ENCODE results near the gene CACNB3.

The CACNB3 gene

GRCh38 chr12:48788524-48788853 lies 29.8 kb upstream of the CACNB3 start:
- no peak for DNase-seq (ENCODE audit: extremely low read depth in 1 of 2, low read depth in 1 of 2)

GRCh38 chr12:48788854-48789775 lies 29.2 kb upstream of the CACNB3 start, which contains the start of gene ADCY6:
Gene ADCY6 (minus strand): TSS chr12:48789089. CDS start chr12:48783434, 5,655 bp downstream.
- no peak for DNase-seq (ENCODE audit: extremely low read depth in 1 of 2, low read depth in 1 of 2)

GRCh38 chr12:48789858-48790326 lies 28.4 kb upstream of the CACNB3 start:
- DNase-seq (ENCODE audit: extremely low read depth in 1 of 2, low read depth in 1 of 2): no peak

GRCh38 chr12:48793696-48794095 lies 24.6 kb upstream of the CACNB3 start:
- no peak for DNase-seq (ENCODE audit: extremely low read depth in 1 of 2, low read depth in 1 of 2)

- no peak for DNase-seq (ENCODE audit: extremely low read depth in 1 of 2, low read depth in 1 of 2)
Observed at GRCh38 chr12:48794870-48795269, 23.4 kb upstream of the CACNB3 start.

GRCh38 chr12:48795550-48796455 lies 22.5 kb upstream of the CACNB3 start:
- peak in 1 of 2 donors; percentile 30 for DNase-seq (ENCODE audit: extremely low read depth in 1 of 2, low read depth in 1 of 2)

- no peak for DNase-seq (ENCODE audit: extremely low read depth in 1 of 2, low read depth in 1 of 2)
Observed at GRCh38 chr12:48796976-48797375, 21.3 kb upstream of the CACNB3 start.

- DNase-seq (ENCODE audit: extremely low read depth in 1 of 2, low read depth in 1 of 2): no peak
Observed at GRCh38 chr12:48800457-48800856, 17.8 kb upstream of the CACNB3 start.

GRCh38 chr12:48800971-48801370 lies 17.3 kb upstream of the CACNB3 start:
- no peak for DNase-seq (ENCODE audit: extremely low read depth in 1 of 2, low read depth in 1 of 2)

DNA sequence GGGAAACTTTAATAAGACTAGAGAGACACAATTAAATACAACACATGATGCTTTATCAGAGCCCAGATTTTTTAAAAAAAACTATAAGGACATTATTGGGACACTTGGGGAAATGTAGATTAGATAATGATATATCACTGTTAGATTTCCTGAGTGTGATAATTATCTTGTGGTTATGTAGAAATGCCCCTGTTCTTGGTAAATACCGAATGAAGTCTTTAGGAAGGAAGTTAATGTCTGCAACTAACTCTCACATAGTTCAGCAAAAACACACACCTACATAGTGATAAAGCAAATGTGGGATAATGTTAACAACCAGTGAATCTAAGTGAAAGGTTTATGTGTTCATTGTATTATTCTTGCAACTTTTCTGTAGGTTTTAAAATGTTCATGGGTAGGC lies 14.6 kb upstream of the CACNB3 start:
- no peak for DNase-seq (ENCODE audit: extremely low read depth in 1 of 2, low read depth in 1 of 2)

GRCh38 chr12:48807981-48808380 lies 10.3 kb upstream of the CACNB3 start:
- no peak for DNase-seq (ENCODE audit: extremely low read depth in 1 of 2, low read depth in 1 of 2)

- DNase-seq (ENCODE audit: extremely low read depth in 1 of 2, low read depth in 1 of 2): no peak
Observed at GRCh38 chr12:48810903-48811431, 7.3 kb upstream of the CACNB3 start.

- DNase-seq (ENCODE audit: extremely low read depth in 1 of 2, low read depth in 1 of 2): no peak
Observed at GRCh38 chr12:48811437-48812090, 6.7 kb upstream of the CACNB3 start.

GRCh38 chr12:48812389-48812788 lies 5.9 kb upstream of the CACNB3 start:
- DNase-seq (ENCODE audit: extremely low read depth in 1 of 2, low read depth in 1 of 2): no peak

GRCh38 chr12:48813465-48814261 lies 4.6 kb upstream of the CACNB3 start:
- no peak for DNase-seq (ENCODE audit: extremely low read depth in 1 of 2, low read depth in 1 of 2)

DNA sequence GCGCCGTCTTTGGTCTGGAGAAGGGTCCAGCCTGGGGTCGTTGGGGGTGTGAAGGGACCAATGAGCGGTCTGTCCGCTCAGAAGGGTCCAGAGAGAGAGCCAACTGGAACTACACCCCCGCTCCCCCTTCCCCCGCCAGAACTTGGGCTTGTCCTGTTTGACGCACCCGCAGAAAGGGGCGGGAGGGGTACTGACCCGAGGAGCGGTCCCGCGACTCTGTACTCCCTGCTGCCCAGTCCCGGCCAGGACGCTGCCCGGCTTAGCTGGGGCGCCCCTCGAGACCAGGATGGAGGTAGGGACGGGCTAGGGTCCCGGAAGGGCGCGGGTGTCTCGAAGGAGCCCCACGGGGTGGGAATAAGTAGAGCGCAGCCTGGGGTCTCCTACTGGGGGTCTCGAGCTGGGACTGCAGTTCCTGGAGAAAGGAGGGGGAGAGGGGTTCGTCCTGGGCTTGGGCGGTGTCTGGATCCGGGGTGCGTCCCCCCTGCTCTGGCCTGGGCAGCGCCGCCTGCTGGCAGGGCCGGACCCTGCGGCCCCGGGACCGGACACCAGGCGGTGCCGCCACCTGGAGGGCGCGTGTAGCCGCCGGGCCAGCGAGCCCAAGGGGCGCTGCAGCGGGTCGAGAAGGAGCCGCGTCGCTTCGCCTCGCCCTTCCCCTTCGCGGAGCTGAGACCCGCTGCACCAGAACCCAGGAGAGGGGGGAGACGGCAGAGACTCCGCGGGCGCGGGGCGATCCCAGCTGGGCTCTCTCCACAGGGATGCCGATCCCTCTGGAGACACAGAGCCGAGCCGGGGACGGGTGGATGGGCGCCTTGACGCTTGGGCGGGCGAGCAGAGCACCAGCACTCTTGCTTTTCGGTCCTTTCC lies 3.8 kb upstream of the CACNB3 start:
- peak; percentile 22 to 61 for DNase-seq (ENCODE audit: extremely low read depth in 1 of 2, low read depth in 1 of 2)

DNA sequence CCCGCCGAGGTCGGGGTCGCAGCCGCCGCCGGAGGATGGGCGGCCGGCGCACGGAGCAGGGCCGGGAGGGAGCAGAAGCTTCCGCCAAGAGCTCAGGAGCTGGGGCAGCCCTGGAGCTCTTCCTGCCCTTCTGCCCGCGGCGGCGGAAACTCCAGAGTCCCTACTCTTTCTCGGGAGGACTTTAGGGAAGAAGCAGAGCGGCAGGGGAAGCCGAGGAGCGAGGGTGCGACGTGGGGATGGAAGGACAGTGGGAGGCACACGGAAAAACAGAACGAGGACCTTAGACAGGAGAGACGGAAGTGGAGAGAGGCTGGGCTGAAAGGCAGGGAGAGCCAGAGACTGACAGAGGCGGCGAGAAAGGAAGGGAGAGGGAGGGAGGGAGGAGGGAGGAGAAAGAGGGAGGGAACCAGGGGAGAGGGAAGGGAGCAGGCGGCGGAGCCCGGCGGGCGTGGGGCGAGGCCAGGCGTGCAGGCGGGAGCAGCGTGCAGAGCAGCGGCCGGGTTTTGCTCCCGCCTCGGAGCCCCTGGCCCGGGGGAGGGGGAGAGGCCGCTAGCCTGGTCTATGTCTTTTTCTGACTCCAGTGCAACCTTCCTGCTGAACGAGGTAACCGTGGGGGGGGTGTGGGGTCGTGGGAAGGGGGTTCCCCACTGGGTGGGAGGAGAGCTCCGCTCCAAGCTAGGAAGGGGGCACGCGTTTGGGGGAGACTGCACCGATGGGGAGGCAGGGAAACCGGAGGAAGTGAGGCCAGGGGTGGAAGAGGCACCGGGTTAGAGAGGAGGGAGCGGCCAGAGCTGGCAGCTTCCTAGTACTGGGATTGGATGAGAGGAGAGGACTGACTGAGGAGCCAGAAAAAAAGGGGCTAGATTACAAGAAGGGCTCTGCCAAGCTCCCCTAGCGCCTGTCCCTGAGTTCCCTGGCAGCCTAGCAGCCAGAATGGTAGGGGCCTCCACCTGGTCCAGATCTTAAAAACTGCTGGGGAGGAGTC lies 2.9 kb upstream of the CACNB3 start:
- no peak for DNase-seq (ENCODE audit: extremely low read depth in 1 of 2, low read depth in 1 of 2)
